ENCODE data around the gene TRIM26. TPM values are rescaled to one million over a fixed set of nuclear protein-coding genes. Genes with fewer than 3 reads are reported as not detected.

The TRIM26 gene
- total RNA-seq, 1 experiment from 2014 or later, result 44.8 TPM

DNA sequence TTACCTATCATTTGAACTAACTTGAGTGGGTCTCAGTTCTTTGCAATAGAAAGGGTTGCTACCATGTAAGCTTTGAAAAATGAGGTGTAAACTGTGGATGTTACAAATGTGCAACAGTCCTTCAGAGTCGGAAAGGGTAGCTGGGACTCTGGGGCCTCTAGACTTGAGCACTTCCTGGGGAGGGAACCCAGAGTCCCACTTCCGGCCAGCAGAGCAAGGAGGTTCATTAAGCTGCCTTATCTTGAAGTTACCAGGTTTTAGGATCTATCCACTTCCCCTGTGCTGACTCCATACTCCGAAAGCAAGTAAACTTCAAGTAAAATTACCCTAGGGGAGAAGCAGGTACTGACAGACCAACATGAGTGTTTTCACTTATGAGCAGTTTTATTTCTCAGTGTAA is 61.6 kb downstream of the TRIM26 start:
- H3K9me3 ChIP-seq (ENCODE audit: control insufficient read depth, insufficient read depth, low read depth, low read length), result no peaks in the 10 kb centered on the region
- H3K4me3 ChIP-seq (ENCODE audit: low read depth in 2 of 2, low read length in 2 of 2), result no peak overlapping the region
- in situ Hi-C loops (cut with HindIII; ENCODE audit: low pct_unique_long_range_greater_than_20kb, low sequenced_read_pairs) (no loop called here), intact Hi-C loops (cut with micrococcal nuclease; ENCODE audit: unreplicated experiment) (no loop called here)
- ChIA-PET CTCF (interaction anchor here (0.9 to 1.1 kb wide), 2 partner anchors 21 to 48 kb away, joined by 3 to 4 read pairs; no protein-coding TSS in a partner anchor), POLR2A (no interaction called here)
- H3K27me3 ChIP-seq (ENCODE audit: control insufficient read depth, insufficient read depth, low read length), result peaks cover 12% of the 10 kb centered on the region
- no peak for DNase-seq (ENCODE audit: low read depth, low spot score)
- TF ChIP-seq POLR2AphosphoS5 (IDR thresholded peaks at IDR 0.05; ENCODE audit: low read depth, low read length) (no peak), REST (IDR thresholded peaks at IDR 0.05; ENCODE audit: insufficient read depth in 1 of 2, low read depth in 2 of 2, low read length in 1 of 2) (no peak), SIN3A (IDR thresholded peaks at IDR 0.05; ENCODE audit: borderline replicate concordance, insufficient read depth, low read depth, low read length) (no peak), CTCF (IDR thresholded peaks at IDR 0.05) (no peak), TCF7L2 (IDR thresholded peaks at IDR 0.05; ENCODE audit: low read depth, low read length) (no peak)
- H3K4me1 ChIP-seq (ENCODE audit: control insufficient read depth, insufficient read depth, low read length), result no peaks in the 10 kb centered on the region
- no peak overlapping the region for H3K27ac ChIP-seq (ENCODE audit: low read length)
- no peaks in the 10 kb centered on the region for H3K36me3 ChIP-seq (ENCODE audit: control insufficient read depth, insufficient read depth, low read length)
- no peak for ATAC-seq
- no TSS peak for BruUV-seq (replicated peaks)

DNA sequence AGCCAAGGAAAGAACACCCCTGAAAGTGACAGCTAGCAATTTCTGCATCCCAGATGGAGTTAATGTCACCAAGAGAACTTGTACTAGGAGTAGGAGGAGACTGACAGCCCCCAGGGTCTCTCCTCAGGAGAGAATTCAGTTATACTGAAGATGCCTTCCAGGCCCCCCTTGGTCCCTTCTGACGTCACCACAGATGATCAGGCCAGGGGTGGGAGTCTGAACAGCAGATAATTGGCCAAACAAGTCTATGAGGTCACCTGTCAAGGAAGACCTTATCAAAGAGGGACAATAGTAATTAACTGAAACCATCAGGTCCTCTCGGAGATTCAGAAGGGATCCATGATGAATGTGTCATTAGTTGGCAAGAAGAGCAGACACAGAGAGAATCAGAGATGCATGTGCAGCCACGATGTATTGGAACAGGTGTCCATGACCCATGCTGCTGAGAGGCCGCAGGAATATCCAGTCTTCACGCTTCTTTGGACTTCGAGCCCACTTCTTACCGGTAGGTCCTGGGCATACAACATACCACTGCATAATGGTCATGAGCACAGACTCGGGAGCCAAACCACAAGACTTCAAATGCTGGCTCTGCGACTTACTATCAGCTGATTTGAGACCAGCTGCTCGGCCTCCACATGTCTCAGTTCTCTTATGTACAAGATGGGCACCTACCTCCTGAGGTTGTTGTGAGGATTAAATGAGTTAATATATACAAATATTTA is 62.4 kb downstream of the TRIM26 start:
- DNase-seq (ENCODE audit: low read depth, low spot score) (no peak), ATAC-seq (no peak)
- ChIA-PET CTCF (interaction anchor here (1.1 kb wide), 1 partner anchor 48 kb away, joined by 4 read pairs; no protein-coding TSS in a partner anchor), POLR2A (no interaction called here)
- H3K27me3 ChIP-seq (ENCODE audit: control insufficient read depth, insufficient read depth, low read length), result peaks cover 8% of the 10 kb centered on the region
- no peaks in the 10 kb centered on the region for H3K36me3 ChIP-seq (ENCODE audit: control insufficient read depth, insufficient read depth, low read length)
- in situ Hi-C loops (cut with HindIII; ENCODE audit: low pct_unique_long_range_greater_than_20kb, low sequenced_read_pairs) (no loop called here), intact Hi-C loops (cut with micrococcal nuclease; ENCODE audit: unreplicated experiment) (no loop called here)
- H3K9me3 ChIP-seq (ENCODE audit: control insufficient read depth, insufficient read depth, low read depth, low read length), result no peaks in the 10 kb centered on the region
- H3K4me1 ChIP-seq (ENCODE audit: control insufficient read depth, insufficient read depth, low read length), result no peaks in the 10 kb centered on the region
- no peak overlapping the region for H3K4me3 ChIP-seq (ENCODE audit: low read depth in 2 of 2, low read length in 2 of 2)
- BruUV-seq (replicated peaks), result no TSS peak
- TF ChIP-seq CTCF (IDR thresholded peaks at IDR 0.05), result no peak
- no peak for TF ChIP-seq REST (IDR thresholded peaks at IDR 0.05; ENCODE audit: insufficient read depth in 1 of 2, low read depth in 2 of 2, low read length in 1 of 2)
- no peak for TF ChIP-seq POLR2AphosphoS5 (IDR thresholded peaks at IDR 0.05; ENCODE audit: low read depth, low read length)
- TF ChIP-seq SIN3A (IDR thresholded peaks at IDR 0.05; ENCODE audit: borderline replicate concordance, insufficient read depth, low read depth, low read length), result no peak
- no peak for TF ChIP-seq TCF7L2 (IDR thresholded peaks at IDR 0.05; ENCODE audit: low read depth, low read length)
- no peak overlapping the region for H3K27ac ChIP-seq (ENCODE audit: low read length)

All from Panc1 (cell line).